SK-N-SH (cell line): ENCODE results near the gene TRPM2. TPM values are rescaled to one million over a fixed set of nuclear protein-coding genes. Genes with fewer than 3 reads are reported as not detected.

Experiments used
- CTCF ChIA-PET: fragments of 300-600, 350-600 bp; formaldehyde crosslinking; extraction: SDS; loops from one replicate; lab custom pipeline; 2021; lab: Yijun Ruan, JAX
- POLR2A ChIA-PET: fragments of 350-600 bp; sonication (Branson Sonifier 250); formaldehyde crosslinking; extraction: SDS; loops from one replicate; lab custom pipeline; 2020; ENCODE audit warnings: antibody characterized with exemption, inconsistent platforms; lab: Yijun Ruan, JAX
- DNase-seq: peaks from one replicate; pipeline ENCODE4 v3.0.0; 2012
- H2AFZ ChIP-seq: fragments of 200-600 bp; sonication (generic); 2 replicates; pipeline ENCODE4 v1.8.1; 2016; ENCODE audit warnings: antibody characterized with exemption, mild to moderate bottlenecking, low read depth
- H3F3A ChIP-seq: fragments of 200-600 bp; sonication (generic); replicated peaks from 2 replicates; pipeline ENCODE3; 2016; ENCODE audit warnings: antibody characterized with exemption, mild to moderate bottlenecking; ENCODE audit not compliant: insufficient read depth
- H3K27ac ChIP-seq, 2 experiments: fragments of 200-500 bp in 1 of 2; fragments of 200-600 bp in 1 of 2; sonication (Bioruptor generic) in 1 of 2; sonication (generic), shearing (Covaris generic) in 1 of 2; 2 replicates each; pipeline versions ENCODE4 v1.5.1 to v1.6.1; 2014 to 2016; ENCODE audit warnings: low read depth in 2 of 2, inconsistent platforms in 1 of 2, low read length in 1 of 2, mild to moderate bottlenecking in 1 of 2, mixed read lengths in 1 of 2
- H3K27me3 ChIP-seq: fragments of 200-600 bp; sonication (generic), shearing (Covaris generic); 2 replicates; pipeline ENCODE4 v1.6.1; 2016; ENCODE audit warnings: mixed run types; ENCODE audit not compliant: insufficient read depth
- H3K36me3 ChIP-seq, 2 experiments: fragments of 200-500 bp in 1 of 2; fragments of 200-600 bp in 1 of 2; sonication (Bioruptor generic) in 1 of 2; sonication (generic) in 1 of 2; replicated peaks in 1 of 2; 2 replicates each; pipeline versions ENCODE3 to v1.5.1; 2014 to 2016; ENCODE audit warnings: low read length in 1 of 2, mild to moderate bottlenecking in 1 of 2; ENCODE audit not compliant: insufficient read depth in 2 of 2, control insufficient read depth in 1 of 2
- H3K4me1 ChIP-seq, 2 experiments: fragments of 200-500 bp in 1 of 2; fragments of 200-600 bp in 1 of 2; sonication (Bioruptor generic) in 1 of 2; sonication (generic), shearing (Covaris generic) in 1 of 2; 2 replicates each; pipeline versions ENCODE4 v1.5.1 to v1.6.1; 2014 to 2016; ENCODE audit warnings: low read depth in 1 of 2, low read length in 1 of 2, mixed run types in 1 of 2; ENCODE audit not compliant: insufficient read depth in 2 of 2, control insufficient read depth in 1 of 2
- H3K4me2 ChIP-seq: fragments of 200-600 bp; sonication (generic), shearing (Covaris generic); 2 replicates; pipeline ENCODE4 v1.6.1; 2017; ENCODE audit warnings: mixed run types
- H3K4me3 ChIP-seq, 2 experiments: fragments of 200-500 bp in 1 of 2; fragments of 200-600 bp in 1 of 2; sonication (Bioruptor generic) in 1 of 2; sonication (generic), shearing (Covaris generic) in 1 of 2; 2 replicates each; pipeline versions ENCODE4 v1.5.1 to v1.8.1; 2014 to 2016; ENCODE audit warnings: low read depth in 2 of 2, inconsistent platforms in 1 of 2, low read length in 1 of 2, mild to moderate bottlenecking in 1 of 2, mixed read lengths in 1 of 2, moderate library complexity in 1 of 2
- H3K79me2 ChIP-seq: fragments of 200-600 bp; sonication (generic); 2 replicates; pipeline ENCODE4 v1.8.1; 2017; ENCODE audit warnings: mild to moderate bottlenecking; ENCODE audit not compliant: insufficient read depth
- H3K9ac ChIP-seq: fragments of 200-600 bp; sonication (generic); 2 replicates; pipeline ENCODE4 v1.6.1; 2017; ENCODE audit warnings: mixed run types
- H3K9me2 ChIP-seq: fragments of 200-600 bp; sonication (generic); 2 replicates; pipeline ENCODE4 v1.6.1; 2017; ENCODE audit warnings: mixed run types
- H3K9me3 ChIP-seq: fragments of 200-600 bp; sonication (generic); 2 replicates; pipeline ENCODE4 v1.6.1; 2017; ENCODE audit warnings: mixed run types, mild to moderate bottlenecking, moderate library complexity
- H4K20me1 ChIP-seq: fragments of 200-600 bp; sonication (generic); 2 replicates; pipeline ENCODE4 v1.6.1; 2017; ENCODE audit warnings: mild to moderate bottlenecking, mixed run types; ENCODE audit not compliant: insufficient read depth
- ELF1 ChIP-seq: IDR thresholded peaks from 2 replicates; pipeline ENCODE4 v1.4.0; 2012
- EZH2phosphoT487 ChIP-seq: fragments of 200-600 bp; sonication (generic); IDR thresholded peaks from 2 replicates; pipeline ENCODE4 v1.6.1; 2017; ENCODE audit warnings: low read depth, mixed run types, mild to moderate bottlenecking, antibody characterized with exemption, moderate library complexity, borderline replicate concordance
- FOSL2 ChIP-seq: IDR thresholded peaks from 2 replicates; pipeline ENCODE4 v1.4.0; 2012; ENCODE audit warnings: low read depth, mild to moderate bottlenecking, moderate library complexity, borderline replicate concordance
- JUND ChIP-seq: IDR thresholded peaks from 2 replicates; pipeline ENCODE4 v1.4.0; 2012
- MEF2A ChIP-seq: IDR thresholded peaks from 2 replicates; pipeline ENCODE4 v1.4.0; 2012; ENCODE audit warnings: low read depth, borderline replicate concordance
- MXI1 ChIP-seq: IDR thresholded peaks from 2 replicates; pipeline ENCODE4 v1.6.1; 2012; ENCODE audit warnings: mild to moderate bottlenecking, low read depth, low read length, improper control_type of control experiment
- POLR2AphosphoS5 ChIP-seq: IDR thresholded peaks from 2 replicates; pipeline ENCODE4 v1.6.1; 2012; ENCODE audit warnings: low read depth, low read length
- RAD21 ChIP-seq: IDR thresholded peaks from 2 replicates; pipeline ENCODE4 v1.6.1; 2012; ENCODE audit warnings: mild to moderate bottlenecking, low read length
- RFX5 ChIP-seq: IDR thresholded peaks from 2 replicates; pipeline ENCODE4 v1.6.1; 2012; ENCODE audit warnings: mild to moderate bottlenecking, improper control_type of control experiment, low read length
- RXRA ChIP-seq: IDR thresholded peaks from 2 replicates; pipeline ENCODE4 v1.4.0; 2012; ENCODE audit warnings: low read depth, mild to moderate bottlenecking, borderline replicate concordance
- SIN3A ChIP-seq: IDR thresholded peaks from 2 replicates; pipeline ENCODE4 v1.6.1; 2012; ENCODE audit warnings: low read depth, mild to moderate bottlenecking, low read length, moderate library complexity, borderline replicate concordance
- WGBS: methylation state at CpG from one replicate; pipeline ENCODE4 v1.1.6; 2017; ENCODE audit warnings: low lambda C conversion rate; 5-methylcytosine and 5-hydroxymethylcytosine counted together
- polyA plus RNA-seq, 3 experiments: library from polyadenylated mRNA; depleted of rRNA; stranded (reverse); fragments of >200 nt; gene quantifications; 2 replicates each; pipeline ENCODE4 v1.2.3, GENCODE V29; 2012
- TF ChIP-seq, protein P1 (sequence below): IDR thresholded peaks from 2 replicates; pipeline ENCODE4 v1.6.1; 2012; ENCODE audit warnings: mild to moderate bottlenecking, low read depth, low read length, moderate library complexity
- TF ChIP-seq, protein P2 (sequence below): IDR thresholded peaks from 2 replicates; pipeline ENCODE4; 2012
- TF ChIP-seq, protein P3 (sequence below): fragments of 150-350 bp; IDR thresholded peaks from 2 replicates; pipeline ENCODE4 v1.6.1; 2017; ENCODE audit warnings: antibody characterized with exemption, low read length, low read depth, borderline replicate concordance
- TF ChIP-seq, protein P4 (sequence below): fragments of 150-350 bp; IDR thresholded peaks from 2 replicates; pipeline ENCODE4 v1.6.1; 2016; ENCODE audit warnings: mild to moderate bottlenecking, low read depth, low read length

The TRPM2 gene
- polyA plus RNA-seq, 1 of the 3 experiments (the other 2 are of a cell fraction): not detected

DNA sequence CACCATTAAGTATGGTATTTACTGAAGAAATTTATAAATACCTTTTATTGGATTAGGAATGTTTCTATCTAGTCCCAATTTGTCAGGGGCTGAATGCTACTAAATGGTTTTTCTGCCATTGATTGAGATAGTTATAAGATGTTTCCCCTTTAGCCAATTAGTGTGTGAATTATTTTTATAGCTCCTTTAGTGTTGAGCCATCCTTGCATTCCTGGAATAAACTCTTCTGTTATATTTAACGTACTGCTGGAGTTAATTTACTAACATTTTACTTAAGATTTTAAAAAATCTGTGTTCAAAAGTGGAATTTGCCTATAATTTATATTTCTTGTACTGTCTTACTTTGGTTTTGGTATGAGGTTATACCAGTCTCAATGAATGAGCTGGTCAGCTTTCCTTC lies 76.5 kb downstream of the TRPM2 start:
- Histone ChIP-seq H3K27me3 (no peaks in the 10 kb centered on the region), H3K4me1 (peaks cover 0 to 10% of the 10 kb centered on the region in 2 experiments; a peak in 1 of 4 replicates), H3K4me2 (no peak overlapping the region), H3K4me3 (no peak overlapping the region), H3F3A (peaks cover 10% of the 10 kb centered on the region), H2AFZ (no peak overlapping the region), H3K27ac (no peak overlapping the region), H3K9me2 (no peaks in the 10 kb centered on the region), H3K36me3 (no peaks in the 10 kb centered on the region), H3K9me3 (peaks cover 9% of the 10 kb centered on the region), H3K79me2 (no peaks in the 10 kb centered on the region), H4K20me1 (no peaks in the 10 kb centered on the region), H3K9ac (no peak overlapping the region)
- TF ChIP-seq, protein P1, sequence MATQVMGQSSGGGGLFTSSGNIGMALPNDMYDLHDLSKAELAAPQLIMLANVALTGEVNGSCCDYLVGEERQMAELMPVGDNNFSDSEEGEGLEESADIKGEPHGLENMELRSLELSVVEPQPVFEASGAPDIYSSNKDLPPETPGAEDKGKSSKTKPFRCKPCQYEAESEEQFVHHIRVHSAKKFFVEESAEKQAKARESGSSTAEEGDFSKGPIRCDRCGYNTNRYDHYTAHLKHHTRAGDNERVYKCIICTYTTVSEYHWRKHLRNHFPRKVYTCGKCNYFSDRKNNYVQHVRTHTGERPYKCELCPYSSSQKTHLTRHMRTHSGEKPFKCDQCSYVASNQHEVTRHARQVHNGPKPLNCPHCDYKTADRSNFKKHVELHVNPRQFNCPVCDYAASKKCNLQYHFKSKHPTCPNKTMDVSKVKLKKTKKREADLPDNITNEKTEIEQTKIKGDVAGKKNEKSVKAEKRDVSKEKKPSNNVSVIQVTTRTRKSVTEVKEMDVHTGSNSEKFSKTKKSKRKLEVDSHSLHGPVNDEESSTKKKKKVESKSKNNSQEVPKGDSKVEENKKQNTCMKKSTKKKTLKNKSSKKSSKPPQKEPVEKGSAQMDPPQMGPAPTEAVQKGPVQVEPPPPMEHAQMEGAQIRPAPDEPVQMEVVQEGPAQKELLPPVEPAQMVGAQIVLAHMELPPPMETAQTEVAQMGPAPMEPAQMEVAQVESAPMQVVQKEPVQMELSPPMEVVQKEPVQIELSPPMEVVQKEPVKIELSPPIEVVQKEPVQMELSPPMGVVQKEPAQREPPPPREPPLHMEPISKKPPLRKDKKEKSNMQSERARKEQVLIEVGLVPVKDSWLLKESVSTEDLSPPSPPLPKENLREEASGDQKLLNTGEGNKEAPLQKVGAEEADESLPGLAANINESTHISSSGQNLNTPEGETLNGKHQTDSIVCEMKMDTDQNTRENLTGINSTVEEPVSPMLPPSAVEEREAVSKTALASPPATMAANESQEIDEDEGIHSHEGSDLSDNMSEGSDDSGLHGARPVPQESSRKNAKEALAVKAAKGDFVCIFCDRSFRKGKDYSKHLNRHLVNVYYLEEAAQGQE: no peak
- TF ChIP-seq RXRA (no peak), JUND (no peak), RFX5 (no peak), MEF2A (no peak), ELF1 (no peak), POLR2AphosphoS5 (no peak), MXI1 (no peak), SIN3A (no peak), RAD21 (no peak), EZH2phosphoT487 (no peak), FOSL2 (no peak)
- TF ChIP-seq, protein P2, sequence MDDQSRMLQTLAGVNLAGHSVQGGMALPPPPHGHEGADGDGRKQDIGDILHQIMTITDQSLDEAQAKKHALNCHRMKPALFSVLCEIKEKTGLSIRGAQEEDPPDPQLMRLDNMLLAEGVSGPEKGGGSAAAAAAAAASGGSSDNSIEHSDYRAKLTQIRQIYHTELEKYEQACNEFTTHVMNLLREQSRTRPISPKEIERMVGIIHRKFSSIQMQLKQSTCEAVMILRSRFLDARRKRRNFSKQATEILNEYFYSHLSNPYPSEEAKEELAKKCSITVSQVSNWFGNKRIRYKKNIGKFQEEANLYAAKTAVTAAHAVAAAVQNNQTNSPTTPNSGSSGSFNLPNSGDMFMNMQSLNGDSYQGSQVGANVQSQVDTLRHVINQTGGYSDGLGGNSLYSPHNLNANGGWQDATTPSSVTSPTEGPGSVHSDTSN: no peak
- TF ChIP-seq, protein P3, sequence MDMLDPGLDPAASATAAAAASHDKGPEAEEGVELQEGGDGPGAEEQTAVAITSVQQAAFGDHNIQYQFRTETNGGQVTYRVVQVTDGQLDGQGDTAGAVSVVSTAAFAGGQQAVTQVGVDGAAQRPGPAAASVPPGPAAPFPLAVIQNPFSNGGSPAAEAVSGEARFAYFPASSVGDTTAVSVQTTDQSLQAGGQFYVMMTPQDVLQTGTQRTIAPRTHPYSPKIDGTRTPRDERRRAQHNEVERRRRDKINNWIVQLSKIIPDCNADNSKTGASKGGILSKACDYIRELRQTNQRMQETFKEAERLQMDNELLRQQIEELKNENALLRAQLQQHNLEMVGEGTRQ: no peak
- TF ChIP-seq, protein P4, sequence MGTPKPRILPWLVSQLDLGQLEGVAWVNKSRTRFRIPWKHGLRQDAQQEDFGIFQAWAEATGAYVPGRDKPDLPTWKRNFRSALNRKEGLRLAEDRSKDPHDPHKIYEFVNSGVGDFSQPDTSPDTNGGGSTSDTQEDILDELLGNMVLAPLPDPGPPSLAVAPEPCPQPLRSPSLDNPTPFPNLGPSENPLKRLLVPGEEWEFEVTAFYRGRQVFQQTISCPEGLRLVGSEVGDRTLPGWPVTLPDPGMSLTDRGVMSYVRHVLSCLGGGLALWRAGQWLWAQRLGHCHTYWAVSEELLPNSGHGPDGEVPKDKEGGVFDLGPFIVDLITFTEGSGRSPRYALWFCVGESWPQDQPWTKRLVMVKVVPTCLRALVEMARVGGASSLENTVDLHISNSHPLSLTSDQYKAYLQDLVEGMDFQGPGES: no peak
- ChIA-PET CTCF (interaction anchor here (1.3 kb wide), 1 partner anchor 12 kb away, joined by 3 read pairs; no protein-coding TSS in a partner anchor), POLR2A (no interaction called here)
- 0% methylated on average over 1 of the region's 1 CpG for WGBS
- no peak for DNase-seq
